SU-DHL-6 (cell line): ENCODE results near the gene AP2A2.

Source experiments
- H2AFZ ChIP-seq: fragments of 200-600 bp; sonication (generic); 2 replicates; pipeline ENCODE4 v1.6.1; 2014; ENCODE audit warnings: low read depth, mild to moderate bottlenecking, moderate library complexity, mixed read lengths, antibody characterized with exemption, low read length; ENCODE audit not compliant: severe bottlenecking
- H3F3A ChIP-seq: fragments of 200-600 bp; shearing (Covaris generic); 2 replicates; pipeline ENCODE4 v1.6.0; 2016; ENCODE audit warnings: antibody characterized with exemption, mild to moderate bottlenecking; ENCODE audit not compliant: insufficient read depth
- H3K27ac ChIP-seq: fragments of 200-600 bp; sonication (generic); 2 replicates; pipeline ENCODE4 v1.5.1; 2016; ENCODE audit warnings: low read depth, mild to moderate bottlenecking, low read length, moderate library complexity, mixed read lengths
- H3K27me3 ChIP-seq: fragments of 200-600 bp; sonication (generic), shearing (Covaris generic); 2 replicates; pipeline ENCODE4 v1.6.0; 2014; ENCODE audit warnings: mild to moderate bottlenecking, low read length
- H3K36me3 ChIP-seq: fragments of 200-600 bp; sonication (generic); 2 replicates; pipeline ENCODE4 v1.6.1; 2014; ENCODE audit warnings: mild to moderate bottlenecking, low read length, mixed read lengths
- H3K4me2 ChIP-seq: fragments of 300-600, 200-600 bp; shearing (Covaris generic), sonication (generic); 2 replicates; pipeline ENCODE4 v1.6.0; 2014; ENCODE audit warnings: low read length, low read depth, mild to moderate bottlenecking; ENCODE audit not compliant: poor library complexity, severe bottlenecking
- H3K4me3 ChIP-seq: fragments of 200-600 bp; sonication (generic); 2 replicates; pipeline ENCODE4 v1.5.1; 2014; ENCODE audit warnings: antibody characterized with exemption, low read length, mild to moderate bottlenecking, mixed read lengths; ENCODE audit not compliant: insufficient read depth, poor library complexity, severe bottlenecking
- H3K79me2 ChIP-seq: fragments of 200-600 bp; sonication (generic); 2 replicates; pipeline ENCODE4 v1.6.1; 2014; ENCODE audit warnings: mild to moderate bottlenecking, low read length, moderate library complexity; ENCODE audit not compliant: insufficient read depth
- H3K9ac ChIP-seq: fragments of 200-600 bp; sonication (generic); 2 replicates; pipeline ENCODE4 v1.7.0; 2014; ENCODE audit warnings: mild to moderate bottlenecking, low read length
- H3K9me2 ChIP-seq: fragments of 200-600 bp; sonication (generic); replicated peaks from 2 replicates; pipeline ENCODE4 v1.6.1; 2014; ENCODE audit warnings: low read length; ENCODE audit not compliant: insufficient read depth
- H3K9me3 ChIP-seq: fragments of 200-600 bp; sonication (generic); 2 replicates; pipeline ENCODE4 v1.6.1; 2014; ENCODE audit warnings: low read length, mixed read lengths; ENCODE audit not compliant: insufficient read depth
- H4K20me1 ChIP-seq: fragments of 200-600 bp; sonication (generic); 2 replicates; pipeline ENCODE4 v1.6.1; 2014; ENCODE audit warnings: low read depth, mild to moderate bottlenecking, antibody characterized with exemption, low read length, moderate library complexity, mixed read lengths
- EZH2phosphoT487 ChIP-seq: fragments of 200-600 bp; sonication (generic), shearing (Covaris generic); conservative IDR thresholded peaks from 2 replicates; pipeline ENCODE4 v1.6.1; 2018; ENCODE audit warnings: mild to moderate bottlenecking, antibody characterized with exemption, low read length, moderate library complexity, mixed read lengths
- TF ChIP-seq, protein P1 (sequence below): fragments of 200-600 bp; sonication (generic); IDR thresholded peaks from one replicate; pipeline ENCODE4 v1.5.1; 2017; ENCODE audit warnings: antibody characterized with exemption, mild to moderate bottlenecking, low read length, moderate library complexity; ENCODE audit not compliant: insufficient read depth, poor library complexity, severe bottlenecking

The AP2A2 gene

DNA sequence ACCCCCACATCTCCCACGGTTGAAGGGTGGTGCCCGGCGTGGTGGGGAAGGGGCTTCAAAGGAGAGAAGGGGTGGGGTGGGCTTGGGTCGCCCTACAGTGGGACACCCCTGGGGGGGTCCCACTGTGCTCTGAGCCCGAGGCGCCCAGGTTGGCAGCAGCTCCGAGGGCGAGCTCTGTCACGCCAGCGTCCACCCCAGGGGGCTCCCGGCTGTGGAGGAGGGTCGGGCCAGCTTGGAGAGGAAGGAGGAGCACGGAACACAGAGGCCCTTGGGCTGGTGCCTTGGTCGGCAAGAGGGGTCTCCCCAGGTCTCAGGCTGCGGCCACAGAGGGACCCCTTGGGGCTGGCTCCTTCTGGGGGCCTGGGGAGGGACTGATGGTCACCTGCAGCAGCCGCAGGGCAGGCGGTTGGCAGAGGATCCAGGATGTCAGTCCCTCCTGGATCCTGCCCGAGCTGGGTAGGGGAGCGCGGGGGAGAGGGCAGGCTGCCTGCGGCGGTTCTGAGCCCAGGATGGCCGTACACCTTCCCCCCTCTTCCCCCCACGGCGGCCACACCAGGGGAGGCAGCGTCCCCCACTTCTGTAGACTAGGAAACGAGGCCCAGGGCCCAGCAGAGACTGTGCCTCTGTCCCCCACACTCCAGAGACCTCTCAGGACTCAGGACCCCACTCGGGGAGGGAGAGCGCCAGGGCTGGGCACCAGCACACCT, 110.1 kb downstream of the AP2A2 start:
- Histone ChIP-seq H3K27ac (no peak overlapping the region), H3K9ac (no peak overlapping the region), H3F3A (no peaks in the 10 kb centered on the region), H3K79me2 (no peaks in the 10 kb centered on the region), H4K20me1 (no peaks in the 10 kb centered on the region), H2AFZ (no peak overlapping the region), H3K36me3 (no peaks in the 10 kb centered on the region), H3K9me2 (no peaks in the 10 kb centered on the region), H3K4me3 (no peak overlapping the region), H3K4me2 (no peak overlapping the region), H3K9me3 (no peaks in the 10 kb centered on the region), H3K27me3 (no peaks in the 10 kb centered on the region)
- no peak for TF ChIP-seq EZH2phosphoT487
- TF ChIP-seq, protein P1, sequence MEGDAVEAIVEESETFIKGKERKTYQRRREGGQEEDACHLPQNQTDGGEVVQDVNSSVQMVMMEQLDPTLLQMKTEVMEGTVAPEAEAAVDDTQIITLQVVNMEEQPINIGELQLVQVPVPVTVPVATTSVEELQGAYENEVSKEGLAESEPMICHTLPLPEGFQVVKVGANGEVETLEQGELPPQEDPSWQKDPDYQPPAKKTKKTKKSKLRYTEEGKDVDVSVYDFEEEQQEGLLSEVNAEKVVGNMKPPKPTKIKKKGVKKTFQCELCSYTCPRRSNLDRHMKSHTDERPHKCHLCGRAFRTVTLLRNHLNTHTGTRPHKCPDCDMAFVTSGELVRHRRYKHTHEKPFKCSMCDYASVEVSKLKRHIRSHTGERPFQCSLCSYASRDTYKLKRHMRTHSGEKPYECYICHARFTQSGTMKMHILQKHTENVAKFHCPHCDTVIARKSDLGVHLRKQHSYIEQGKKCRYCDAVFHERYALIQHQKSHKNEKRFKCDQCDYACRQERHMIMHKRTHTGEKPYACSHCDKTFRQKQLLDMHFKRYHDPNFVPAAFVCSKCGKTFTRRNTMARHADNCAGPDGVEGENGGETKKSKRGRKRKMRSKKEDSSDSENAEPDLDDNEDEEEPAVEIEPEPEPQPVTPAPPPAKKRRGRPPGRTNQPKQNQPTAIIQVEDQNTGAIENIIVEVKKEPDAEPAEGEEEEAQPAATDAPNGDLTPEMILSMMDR, result no peak

DNA sequence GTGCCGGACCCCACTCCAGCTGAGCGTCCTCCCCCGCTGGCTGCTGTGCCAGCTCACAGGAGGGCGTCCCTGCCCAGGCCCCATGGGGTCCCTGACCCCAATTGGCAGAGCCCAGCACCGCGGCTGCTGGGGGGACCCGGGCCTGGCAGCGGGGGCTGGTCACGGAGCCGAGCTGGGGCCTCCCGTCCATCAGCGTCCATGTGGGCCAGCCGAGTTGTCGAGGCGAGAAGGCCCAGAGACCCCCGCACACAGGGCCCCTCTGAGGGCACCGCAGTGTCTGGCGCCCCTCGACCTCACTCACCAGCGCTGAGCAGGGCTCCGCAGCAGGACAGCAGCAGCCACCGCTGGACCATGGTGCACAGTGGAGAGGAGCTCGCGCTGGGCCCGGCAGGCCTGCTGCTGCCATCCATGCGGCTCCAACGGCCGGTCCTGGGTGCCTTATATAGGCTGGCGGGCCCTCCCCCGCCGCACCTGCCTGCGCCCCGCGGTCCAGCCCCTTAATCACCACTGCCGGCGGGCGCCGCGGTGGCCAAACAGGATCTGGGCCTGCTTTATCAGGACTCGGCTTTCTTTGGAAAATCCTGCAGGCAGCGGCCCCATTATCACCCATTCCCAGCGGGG, 110.7 kb downstream of the AP2A2 start, which contains the start of gene MUC6:
MUC6 (minus strand) TSS at position 416 of the 621 bp plus-strand sequence; CDS start at position 353, 63 bp downstream.
- H3K27me3 ChIP-seq, result no peaks in the 10 kb centered on the region
- H3K9ac ChIP-seq, result no peak within 1 kb of the TSS
- H2AFZ ChIP-seq, result no peak within 1 kb of the TSS
- H3K79me2 ChIP-seq, result no peaks in the 10 kb centered on the region
- no peak within 1 kb of the TSS for H3K4me2 ChIP-seq
- no peak within 1 kb of the TSS for H3K4me3 ChIP-seq
- no peak for TF ChIP-seq EZH2phosphoT487
- TF ChIP-seq, protein P1, result no peak
- no peaks in the 10 kb centered on the region for H3K36me3 ChIP-seq
- no peaks in the 10 kb centered on the region for H3F3A ChIP-seq
- no peaks in the 10 kb centered on the region for H3K9me2 ChIP-seq
- H3K9me3 ChIP-seq, result no peaks in the 10 kb centered on the region
- H4K20me1 ChIP-seq, result no peaks in the 10 kb centered on the region
- H3K27ac ChIP-seq, result no peak within 1 kb of the TSS

DNA sequence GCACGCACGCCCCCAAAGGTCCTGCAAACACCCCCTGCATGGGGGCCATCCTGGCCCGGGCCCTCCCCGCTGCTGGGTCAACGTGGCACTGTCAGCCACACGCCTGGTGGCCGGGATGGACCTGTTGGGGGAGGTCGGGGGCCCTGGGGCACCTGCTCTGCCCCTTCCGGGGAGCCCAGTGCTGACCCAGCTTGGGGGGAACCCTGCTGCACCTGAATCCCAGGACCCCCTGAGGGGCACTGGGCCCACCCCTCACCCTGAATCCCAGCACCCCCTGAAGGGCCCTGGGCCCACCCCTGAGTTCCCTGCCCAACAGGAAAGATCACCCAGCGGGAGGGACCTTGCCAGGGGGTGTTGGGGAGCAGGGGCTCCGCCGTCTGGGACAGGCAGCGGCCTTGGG, 111.3 kb downstream of the AP2A2 start:
- Histone ChIP-seq H3K27ac (no peak overlapping the region), H3K9me2 (no peaks in the 10 kb centered on the region), H3K9ac (no peak overlapping the region), H4K20me1 (no peaks in the 10 kb centered on the region), H2AFZ (no peak overlapping the region), H3K9me3 (no peaks in the 10 kb centered on the region), H3K27me3 (no peaks in the 10 kb centered on the region), H3K4me3 (no peak overlapping the region), H3K36me3 (no peaks in the 10 kb centered on the region), H3K4me2 (no peak overlapping the region), H3F3A (no peaks in the 10 kb centered on the region), H3K79me2 (no peaks in the 10 kb centered on the region)
- TF ChIP-seq, protein P1, result no peak
- TF ChIP-seq EZH2phosphoT487, result no peak
